Activated naive CD4-positive, alpha-beta T cell (primary cell): ENCODE results near the gene STAB1.

Experiments
- DNase-seq, 4 experiments: peaks; one replicate each; lab custom pipeline; 2025; lab: John Stamatoyannopoulos, UW

Gene STAB1

GRCh38 chr3:52509753-52510328 lies 14.7 kb downstream of the STAB1 start:
- no peak for DNase-seq

- DNase-seq = no peak
These were observed 16.4 kb downstream of the STAB1 start for GRCh38 chr3:52511509-52511908.

DNA sequence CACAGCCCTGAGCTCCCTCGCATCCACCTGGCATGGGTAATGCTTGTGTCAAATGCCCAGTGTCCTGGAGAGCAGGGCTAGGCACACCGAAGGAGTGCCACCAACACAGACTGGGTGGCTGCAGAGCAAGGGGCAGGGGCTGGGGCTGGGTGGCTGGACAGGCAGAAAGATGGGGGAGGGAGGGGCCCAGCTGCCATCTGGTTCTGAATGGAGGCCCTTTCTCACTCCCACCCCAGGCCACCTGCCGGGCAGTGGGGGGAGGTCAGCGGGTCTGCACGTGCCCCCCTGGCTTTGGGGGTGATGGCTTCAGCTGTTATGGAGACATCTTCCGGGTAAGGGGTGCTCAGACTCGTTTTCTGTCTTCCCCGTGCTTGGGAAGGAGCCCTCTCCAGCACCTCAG lies 17.0 kb downstream of the STAB1 start:
- DNase-seq = no peak

DNA sequence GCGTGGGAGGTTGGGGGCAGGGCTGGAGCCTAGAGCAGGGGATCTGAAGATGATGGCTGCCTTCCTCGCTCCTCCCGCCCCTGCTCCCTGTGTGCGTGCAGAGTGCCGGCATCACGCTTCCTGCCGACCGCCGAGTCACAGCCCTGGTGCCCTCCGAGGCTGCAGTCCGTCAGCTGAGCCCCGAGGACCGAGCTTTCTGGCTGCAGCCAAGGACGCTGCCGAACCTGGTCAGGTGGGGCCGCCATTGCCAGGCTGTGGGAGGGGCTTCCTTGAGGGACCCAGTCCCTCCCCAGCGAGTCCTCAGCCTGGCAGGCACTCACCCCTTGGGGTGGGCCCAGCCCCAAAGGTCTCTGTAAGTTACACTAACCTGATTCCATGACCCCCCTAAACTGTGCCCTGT lies 17.6 kb downstream of the STAB1 start:
- no peak for DNase-seq

DNA sequence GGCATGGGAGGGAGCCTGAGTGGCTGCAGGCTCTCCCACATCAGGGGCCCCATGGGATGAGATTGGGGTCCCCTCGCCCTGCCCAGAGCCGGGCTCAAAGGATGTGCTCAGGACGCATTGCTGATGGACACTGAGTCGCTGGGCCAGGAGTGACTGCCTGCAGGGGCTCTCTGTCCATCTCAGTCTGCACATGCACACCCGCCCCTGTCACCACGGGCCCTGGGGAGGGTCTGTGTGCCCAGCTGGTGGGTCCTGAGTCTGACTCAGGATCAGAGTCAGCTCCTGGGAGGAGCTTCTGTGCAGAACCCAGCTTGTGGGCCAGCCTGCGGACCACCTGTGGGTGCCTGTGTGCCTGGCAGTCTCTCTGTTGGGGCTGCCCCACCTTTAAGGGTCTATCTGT lies 18.1 kb downstream of the STAB1 start:
- no peak for DNase-seq

DNA sequence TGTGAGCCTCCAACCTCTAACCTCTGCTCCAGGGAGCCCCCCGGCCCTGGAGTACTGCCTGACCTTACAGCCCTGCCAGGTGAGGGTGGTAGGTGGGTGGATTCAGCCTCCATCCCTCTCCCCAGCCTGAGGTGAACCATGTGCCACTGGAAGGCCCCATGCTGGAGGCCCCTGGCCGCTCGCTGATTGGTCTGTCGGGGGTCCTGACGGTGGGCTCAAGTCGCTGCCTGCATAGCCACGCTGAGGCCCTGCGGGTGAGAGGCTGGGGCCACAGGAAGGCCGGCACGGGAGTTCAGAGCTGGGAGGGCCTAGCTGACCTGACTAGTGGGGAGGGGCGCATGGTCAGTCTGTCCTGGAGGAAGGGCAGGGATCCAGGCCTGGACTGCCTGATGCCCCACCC lies 19.4 kb downstream of the STAB1 start:
- DNase-seq = no peak

DNA sequence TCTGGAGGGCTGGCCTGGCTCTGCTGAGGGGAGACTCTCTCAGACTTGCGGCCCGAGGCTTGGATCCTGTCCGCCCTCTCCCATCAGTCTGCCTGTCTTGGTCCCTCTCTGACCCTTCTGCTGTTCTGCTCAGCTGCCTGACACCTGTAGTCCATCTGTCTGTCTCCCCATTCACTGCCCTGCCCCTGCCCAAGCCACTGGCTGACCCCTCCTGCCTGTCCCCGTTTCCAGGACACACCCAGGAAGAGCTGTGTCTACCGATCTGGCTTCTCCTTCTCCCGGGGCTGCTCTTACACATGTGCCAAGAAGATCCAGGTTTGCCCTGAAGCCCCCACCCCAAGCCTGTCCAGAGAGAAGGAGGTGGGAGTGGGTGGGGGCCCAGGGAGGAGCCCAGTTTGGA lies 20.1 kb downstream of the STAB1 start:
- DNase-seq = no peak

GRCh38 chr3:52516509-52517195 lies 21.5 kb downstream of the STAB1 start:
- no peak for DNase-seq

DNA sequence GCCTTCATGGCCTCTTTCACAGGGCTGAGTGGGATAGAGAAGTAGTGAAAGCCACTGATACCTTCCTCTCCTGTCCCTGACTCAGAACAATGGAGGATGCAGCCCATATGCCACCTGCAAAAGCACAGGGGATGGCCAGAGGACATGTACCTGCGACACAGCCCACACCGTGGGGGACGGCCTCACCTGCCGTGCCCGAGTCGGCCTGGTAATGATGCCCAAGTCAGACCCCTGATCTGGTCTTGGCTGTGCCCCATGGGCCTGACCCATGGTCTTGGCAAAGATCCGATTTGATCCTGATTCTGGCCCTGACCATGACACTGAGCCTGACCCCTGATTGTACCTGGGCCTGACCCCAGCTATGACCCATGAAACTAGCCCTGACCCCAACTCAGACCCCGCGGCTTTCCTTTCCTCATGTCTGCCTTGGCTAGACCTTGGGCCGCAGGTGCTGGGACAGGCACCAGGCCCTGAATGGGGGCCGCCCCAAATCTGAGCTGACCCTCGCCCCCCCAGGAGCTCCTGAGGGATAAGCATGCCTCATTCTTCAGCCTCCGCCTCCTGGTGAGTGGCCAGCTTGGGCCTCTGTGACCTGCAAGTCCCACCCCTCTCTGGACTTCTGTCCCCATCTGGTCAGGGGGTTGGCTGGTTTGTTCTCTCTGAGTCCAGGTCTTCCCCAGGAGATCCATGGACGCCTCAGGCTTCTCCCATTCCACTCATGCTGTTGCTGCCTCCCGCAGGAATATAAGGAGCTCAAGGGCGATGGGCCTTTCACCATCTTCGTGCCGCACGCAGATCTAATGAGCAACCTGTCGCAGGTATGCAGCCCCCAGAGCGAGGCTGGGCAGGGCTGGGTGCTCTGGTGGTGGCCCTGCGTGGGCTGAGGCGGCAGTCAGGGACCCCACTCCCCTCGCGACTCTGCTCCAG lies 22.9 kb downstream of the STAB1 start:
- no peak for DNase-seq

DNA sequence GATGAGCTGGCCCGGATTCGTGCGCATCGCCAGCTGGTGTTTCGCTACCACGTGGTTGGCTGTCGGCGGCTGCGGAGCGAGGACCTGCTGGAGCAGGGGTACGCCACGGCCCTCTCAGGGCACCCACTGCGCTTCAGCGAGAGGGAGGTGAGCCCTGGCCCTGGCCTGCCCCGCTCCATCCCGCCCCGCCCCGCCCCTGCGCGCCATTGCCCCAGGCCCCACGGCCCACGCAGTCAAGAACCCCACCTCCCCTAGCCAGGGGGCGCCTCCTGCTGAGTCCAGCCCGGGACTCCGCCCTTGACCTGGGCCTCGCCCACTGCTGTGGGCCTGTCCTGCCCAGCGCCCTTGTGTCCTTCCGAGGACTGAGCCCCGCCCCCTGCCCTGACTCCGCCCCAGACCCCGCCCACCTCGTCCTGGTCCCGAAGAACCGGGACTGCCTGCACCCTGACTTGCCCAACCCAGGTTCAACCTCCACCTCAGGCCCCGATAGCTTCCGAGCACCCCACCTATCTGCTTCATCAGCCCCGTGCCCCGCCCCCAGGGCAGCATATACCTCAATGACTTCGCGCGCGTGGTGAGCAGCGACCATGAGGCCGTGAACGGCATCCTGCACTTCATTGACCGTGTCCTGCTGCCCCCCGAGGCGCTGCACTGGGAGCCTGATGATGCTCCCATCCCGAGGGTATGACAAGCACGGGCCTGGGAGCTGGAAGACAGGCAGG lies 23.7 kb downstream of the STAB1 start:
- DNase-seq = no peak

DNA sequence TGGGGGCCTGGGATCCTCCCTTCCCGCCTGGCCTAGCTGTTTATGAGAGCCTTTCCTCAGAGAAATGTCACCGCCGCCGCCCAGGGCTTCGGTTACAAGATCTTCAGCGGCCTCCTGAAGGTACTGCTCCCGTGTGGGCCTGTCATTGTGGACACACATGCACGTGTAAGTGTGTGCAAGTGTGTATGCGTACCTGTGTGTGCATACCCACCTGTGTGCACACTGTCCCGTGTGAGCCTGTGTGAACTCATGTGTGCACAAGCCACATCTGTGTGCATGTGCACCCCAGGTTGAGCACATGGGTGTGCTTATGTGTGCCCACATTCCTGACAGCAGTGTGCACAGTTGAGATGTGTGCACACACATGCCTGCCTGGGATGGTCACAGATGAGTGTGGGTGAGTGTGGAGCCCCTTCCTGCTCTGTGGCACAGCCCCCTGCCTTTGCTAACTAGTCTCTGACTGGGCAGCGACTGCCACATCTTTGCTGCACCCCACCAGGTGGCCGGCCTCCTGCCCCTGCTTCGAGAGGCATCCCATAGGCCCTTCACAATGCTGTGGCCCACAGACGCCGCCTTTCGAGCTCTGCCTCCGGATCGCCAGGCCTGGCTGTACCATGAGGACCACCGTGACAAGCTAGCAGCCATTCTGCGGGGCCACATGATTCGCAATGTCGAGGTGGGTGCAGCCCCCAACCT lies 24.5 kb downstream of the STAB1 start:
- DNase-seq = no peak

DNA sequence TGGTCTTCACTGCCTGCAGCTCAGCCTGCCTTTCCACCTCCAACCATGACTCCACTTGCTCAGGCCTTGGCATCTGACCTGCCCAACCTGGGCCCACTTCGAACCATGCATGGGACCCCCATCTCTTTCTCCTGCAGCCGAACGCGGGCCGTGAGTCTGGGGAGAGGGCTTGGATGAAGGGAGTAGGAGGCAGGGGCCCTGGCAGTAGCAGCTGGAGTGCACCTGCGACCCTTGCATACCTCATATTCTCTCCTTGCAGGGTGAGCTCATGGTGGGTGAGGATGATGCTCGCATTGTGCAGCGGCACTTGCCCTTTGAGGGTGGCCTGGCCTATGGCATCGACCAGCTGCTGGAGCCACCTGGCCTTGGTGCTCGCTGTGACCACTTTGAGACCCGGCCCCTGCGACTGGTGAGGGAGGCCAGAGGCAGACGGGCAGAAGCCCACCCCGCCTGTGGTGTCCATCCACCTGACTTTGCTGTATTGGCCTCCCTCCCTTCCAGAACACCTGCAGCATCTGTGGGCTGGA lies 25.1 kb downstream of the STAB1 start:
- DNase-seq = no peak

- DNase-seq = no peak
These were observed 25.8 kb downstream of the STAB1 start for GRCh38 chr3:52520716-52521487.

GRCh38 chr3:52521488-52521824 lies 26.3 kb downstream of the STAB1 start:
- DNase-seq = no peak

- no peak for DNase-seq
These were observed 26.9 kb downstream of the STAB1 start for GRCh38 chr3:52521881-52522650.

DNA sequence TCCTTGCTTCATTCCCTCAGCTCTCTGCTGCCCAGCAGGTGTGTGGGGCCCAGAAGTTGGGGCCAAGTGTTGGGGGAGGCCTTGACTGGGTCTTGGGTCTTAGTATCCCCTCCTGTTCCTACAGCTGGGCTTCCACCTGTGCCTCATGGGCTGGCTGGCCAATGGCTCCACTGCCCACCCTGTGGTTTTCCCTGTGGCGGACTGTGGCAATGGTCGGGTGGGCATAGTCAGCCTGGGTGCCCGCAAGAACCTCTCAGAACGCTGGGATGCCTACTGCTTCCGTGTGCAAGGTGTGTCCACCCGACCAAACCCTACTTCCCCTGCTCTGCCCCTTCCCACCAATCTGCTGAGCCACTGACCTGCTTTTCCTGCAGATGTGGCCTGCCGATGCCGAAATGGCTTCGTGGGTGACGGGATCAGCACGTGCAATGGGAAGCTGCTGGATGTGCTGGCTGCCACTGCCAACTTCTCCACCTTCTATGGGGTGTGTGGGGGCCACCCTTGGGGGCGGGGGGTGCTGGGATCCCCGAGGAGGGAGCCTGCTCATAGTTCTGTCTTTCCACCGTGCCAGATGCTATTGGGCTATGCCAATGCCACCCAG lies 27.6 kb downstream of the STAB1 start:
- no peak for DNase-seq

DNA sequence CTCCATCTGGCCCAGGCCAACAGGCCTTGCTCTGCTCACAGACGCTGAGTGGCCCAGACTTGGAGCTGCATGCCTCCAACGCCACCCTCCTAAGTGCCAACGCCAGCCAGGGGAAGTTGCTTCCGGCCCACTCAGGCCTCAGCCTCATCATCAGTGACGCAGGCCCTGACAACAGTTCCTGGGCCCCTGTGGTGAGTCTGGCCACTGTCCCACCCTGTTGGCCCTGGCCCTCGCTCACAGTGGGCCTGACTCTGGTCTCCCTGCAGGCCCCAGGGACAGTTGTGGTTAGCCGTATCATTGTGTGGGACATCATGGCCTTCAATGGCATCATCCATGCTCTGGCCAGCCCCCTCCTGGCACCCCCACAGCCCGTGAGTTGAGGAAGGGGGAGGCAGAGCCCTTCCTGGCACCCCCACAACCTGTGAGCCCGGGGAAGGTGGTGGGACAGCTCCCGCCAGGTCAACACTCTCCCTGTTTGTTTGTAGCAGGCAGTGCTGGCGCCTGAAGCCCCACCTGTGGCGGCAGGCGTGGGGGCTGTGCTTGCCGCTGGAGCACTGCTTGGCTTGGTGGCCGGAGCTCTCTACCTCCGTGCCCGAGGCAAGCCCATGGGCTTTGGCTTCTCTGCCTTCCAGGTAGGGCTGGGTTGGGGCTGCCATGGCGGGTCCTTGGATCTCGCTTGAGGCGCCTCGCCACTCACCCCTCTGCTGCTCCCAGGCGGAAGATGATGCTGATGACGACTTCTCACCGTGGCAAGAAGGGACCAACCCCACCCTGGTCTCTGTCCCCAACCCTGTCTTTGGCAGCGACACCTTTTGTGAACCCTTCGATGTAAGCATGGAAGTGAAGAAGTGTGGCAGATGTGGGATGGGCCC lies 28.5 kb downstream of the STAB1 start:
- no peak for DNase-seq

DNA sequence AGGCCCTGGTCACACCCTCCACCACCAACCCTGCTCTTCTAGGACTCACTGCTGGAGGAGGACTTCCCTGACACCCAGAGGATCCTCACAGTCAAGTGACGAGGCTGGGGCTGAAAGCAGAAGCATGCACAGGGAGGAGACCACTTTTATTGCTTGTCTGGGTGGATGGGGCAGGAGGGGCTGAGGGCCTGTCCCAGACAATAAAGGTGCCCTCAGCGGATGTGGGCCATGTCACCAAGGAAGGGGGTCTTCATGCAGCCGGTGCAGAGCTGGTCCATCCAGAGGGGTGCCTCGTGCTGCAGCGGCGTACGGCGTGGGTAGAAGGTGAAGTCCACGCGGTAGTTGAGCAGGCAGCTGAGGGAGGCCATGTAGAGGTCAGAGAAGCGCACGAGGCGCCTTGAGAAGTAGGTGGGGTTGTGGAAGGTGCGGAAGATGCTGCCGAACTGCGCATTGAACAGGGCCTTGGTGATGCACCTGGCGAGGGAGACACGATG lies 29.2 kb downstream of the STAB1 start:
- no peak for DNase-seq
